GM18867 (cell line): ENCODE data around the gene PRSS37.
"Not testable (repeated sequence)": the region's sequence is repeated elsewhere in the genome, so short reads cannot be mapped to it uniquely, and the experiment has no call there.

Source experiments
- ATAC-seq: cut with Tn5 transposase; IDR thresholded peaks from one replicate; pipeline ENCODE4 v1.9.1; 2021; ENCODE audit warnings: mild to moderate bottlenecking, moderate library complexity; ENCODE audit not compliant: unreplicated experiment

PRSS37 gene

DNA sequence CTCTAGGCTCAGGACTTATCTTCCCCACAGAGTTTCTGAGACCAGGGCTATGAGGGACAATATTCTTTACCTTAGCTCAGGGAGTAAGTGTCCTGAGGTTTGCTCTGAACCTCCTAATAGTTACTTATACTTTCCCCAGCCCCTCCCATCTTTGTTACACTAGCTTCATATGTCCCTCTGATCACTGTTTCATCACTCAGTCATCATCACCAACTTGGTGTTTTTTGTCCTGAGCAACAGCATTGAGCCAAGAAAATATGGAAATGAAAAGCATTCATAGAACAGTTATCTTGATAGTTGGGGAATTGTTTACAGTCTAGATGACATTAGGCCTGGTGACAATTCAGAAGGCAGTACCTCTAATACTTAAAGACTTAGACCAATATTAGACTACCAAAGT is at the start of gene PRSS37:
PRSS37 (minus strand) TSS at position 101 of the 400 bp plus-strand sequence. CDS start 436 bp downstream, outside the sequence.
- no peak for ATAC-seq

DNA sequence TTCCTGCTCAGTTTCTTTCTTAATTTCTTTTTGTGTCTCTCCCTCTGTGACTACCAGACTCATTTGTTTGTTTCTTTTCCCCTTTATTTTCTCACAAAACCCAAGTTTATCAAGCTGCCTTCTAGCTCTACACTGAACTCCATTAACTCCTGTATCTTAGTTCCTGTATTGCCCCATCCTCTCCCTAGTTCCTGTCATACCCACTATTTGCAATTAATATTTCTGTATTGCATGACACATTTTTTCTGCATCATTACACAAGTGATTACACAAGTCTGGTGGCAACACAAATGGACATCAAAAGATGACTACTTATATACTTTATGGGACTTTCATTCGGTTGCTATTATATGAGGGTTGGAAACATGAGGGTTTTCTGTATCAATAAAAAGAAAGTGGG is 48.0 kb upstream of the PRSS37 start:
- no peak for ATAC-seq

DNA sequence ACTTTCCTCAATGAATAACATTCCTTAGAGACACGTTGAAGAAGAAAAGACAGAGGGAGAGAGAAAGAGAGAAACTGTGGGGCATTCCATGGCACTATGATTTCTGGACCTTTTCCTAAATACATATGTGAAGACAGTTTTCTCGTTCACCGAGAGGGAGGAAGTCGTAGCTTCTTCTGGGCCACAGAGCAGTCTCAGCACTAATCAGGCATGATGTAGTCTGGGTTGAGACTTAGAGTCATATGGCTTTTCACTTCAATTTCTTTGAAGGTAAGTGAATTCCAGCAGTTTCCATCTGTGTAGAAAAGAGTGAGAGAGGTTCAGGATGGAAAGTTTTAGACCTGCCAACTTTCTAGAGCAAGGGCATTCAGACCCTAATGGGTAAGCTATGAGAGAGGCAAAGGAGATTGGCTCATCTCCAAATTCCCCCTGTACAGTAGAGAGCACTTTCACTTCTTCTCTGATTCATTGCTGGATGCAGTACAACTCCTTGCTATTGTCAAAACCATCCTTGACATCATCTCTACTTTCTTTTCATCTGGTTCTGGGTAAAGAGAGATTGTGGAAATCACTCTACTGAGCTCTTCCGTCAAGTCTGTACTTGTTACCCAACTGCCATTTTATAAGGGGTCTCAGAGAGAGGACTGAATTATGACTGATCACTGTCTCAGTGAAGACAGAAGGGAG is 43.4 kb upstream of the PRSS37 start:
- ATAC-seq: peak; percentile 64

- ATAC-seq: no peak
These were observed 39.7 kb upstream of the PRSS37 start for GRCh38 chr7:141880960-141881359.

DNA sequence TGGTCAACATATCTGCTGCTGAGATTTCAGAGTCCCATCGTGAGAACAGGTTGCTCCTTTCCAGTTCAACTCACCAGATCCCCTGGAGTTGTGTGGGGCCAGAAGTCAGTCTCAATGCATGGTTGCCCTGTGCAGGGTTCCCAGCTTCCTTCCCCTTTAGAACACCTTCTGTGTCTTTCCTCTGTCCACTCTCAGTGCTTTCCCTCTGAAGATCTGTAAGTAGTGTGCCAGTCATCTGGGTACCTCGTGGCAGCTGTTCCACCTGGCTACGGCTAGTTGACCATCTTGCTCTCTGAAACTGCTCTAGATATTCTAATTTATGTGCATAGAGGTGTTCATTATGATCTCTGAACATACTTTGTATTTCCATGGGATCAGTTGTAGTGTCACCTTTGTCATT is 36.1 kb upstream of the PRSS37 start:
- no peak for ATAC-seq

GRCh38 chr7:141876371-141876770 is 35.1 kb upstream of the PRSS37 start:
- no peak for ATAC-seq

- no peak for ATAC-seq
These were observed 34.2 kb upstream of the PRSS37 start for GRCh38 chr7:141875453-141875852.

DNA sequence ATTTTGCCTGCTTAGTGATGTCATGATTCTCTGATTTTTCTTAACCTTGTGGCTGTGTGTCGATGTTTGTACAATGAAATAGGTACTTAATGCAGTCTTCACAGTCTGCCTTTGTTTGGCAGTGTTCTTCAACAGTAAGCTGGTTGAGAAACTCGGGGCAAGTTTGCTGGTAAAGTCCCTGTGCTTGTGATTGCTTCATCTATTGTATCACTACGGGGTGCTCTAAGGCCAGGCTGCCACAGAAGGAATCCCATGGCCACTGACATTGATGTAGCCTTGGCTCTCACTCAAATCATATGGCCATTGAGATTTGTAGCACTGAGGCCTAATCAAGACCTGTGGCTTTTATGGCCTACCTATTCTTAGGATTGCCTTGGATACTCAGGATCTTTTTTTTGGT is 33.5 kb upstream of the PRSS37 start:
- ATAC-seq: no peak

DNA sequence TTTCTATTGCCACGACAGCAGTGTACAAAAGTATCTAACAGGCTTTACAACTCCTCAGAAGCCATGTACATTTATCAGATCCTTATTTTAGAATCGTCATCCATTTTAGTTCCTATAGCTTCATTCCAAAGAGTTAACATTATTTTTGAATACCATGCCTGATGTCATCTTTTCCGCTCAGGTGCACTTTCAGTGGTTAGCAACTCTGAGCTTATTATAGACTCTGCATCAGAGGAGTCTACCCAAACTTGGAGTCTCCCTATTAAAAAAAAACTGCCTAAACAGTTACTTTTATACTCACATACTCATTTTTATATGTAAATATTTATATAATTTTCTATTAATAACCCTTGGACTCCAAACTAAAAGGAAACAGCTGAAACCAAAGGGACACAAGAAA is 31.6 kb upstream of the PRSS37 start:
- ATAC-seq: peak; percentile 73

- ATAC-seq: no peak
These were observed 25.7 kb upstream of the PRSS37 start for GRCh38 chr7:141866974-141867373.

- no peak for ATAC-seq
These were observed 23.6 kb upstream of the PRSS37 start for GRCh38 chr7:141864765-141865447.

DNA sequence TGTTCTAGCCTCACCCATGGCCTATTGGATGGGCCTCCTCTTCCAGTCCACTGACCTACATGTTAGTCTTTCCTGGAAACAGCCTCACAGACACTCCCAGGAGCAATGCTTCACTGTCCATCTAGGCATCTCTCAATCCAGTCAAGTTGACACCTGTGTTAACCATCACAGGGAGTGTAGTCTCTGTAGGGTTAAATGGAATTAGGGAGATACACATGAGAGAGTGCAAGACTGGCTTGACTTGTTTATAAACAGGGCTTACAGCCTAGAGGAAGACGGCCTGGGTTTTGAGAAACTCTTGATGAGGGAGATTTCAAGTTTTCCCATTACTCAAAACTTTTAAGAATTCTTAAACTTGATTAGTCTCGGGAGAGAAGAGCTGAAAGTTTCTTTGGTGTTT is 18.9 kb upstream of the PRSS37 start:
- no peak for ATAC-seq

GRCh38 chr7:141847996-141848395 is 6.7 kb upstream of the PRSS37 start:
- ATAC-seq: no peak

DNA sequence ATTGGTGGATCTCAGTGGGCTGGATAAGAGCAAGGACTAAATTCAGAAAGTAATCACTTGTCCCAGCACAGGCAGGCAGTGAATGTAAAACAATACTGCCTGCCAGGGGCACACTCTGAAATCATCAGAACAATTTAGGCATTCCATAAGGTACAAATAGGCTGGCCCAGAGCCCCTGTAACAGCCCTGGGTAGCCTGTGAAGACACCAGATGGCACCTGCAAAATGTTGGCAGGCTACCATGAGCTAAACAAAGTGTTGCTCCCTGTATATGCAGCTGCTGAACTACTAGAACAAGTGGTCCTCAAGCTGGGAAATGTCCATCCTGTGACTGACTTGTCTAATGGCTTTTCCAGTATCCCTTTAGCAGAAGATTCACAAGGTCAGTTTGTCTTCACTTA is 3.0 kb upstream of the PRSS37 start:
- no peak for ATAC-seq

DNA sequence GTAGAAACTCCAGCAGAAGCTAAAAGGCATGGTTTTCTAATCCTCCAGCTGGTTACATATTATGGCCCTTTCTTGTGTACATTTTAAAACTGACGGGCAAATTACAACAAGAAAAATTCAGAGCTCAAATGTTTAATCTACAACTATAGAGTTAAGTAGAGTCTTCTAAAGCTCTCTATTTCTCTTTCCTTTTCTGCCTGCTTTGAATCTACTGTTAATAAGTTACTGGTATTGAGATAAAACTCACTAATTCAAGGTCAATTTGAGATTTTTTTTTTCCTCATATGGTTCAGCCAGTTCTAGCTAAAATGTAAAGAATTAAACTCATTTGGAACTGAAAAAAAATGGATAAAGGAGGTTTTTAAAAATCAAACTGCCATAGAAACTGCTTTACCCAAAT is 1.6 kb upstream of the PRSS37 start:
- ATAC-seq: no peak

- ATAC-seq: no peak
These were observed 577 bp downstream of the PRSS37 start for GRCh38 chr7:141840708-141841107.

GRCh38 chr7:141839256-141839655 is 2.0 kb downstream of the PRSS37 start:
- ATAC-seq: no peak

GRCh38 chr7:141838581-141838980 is 2.7 kb downstream of the PRSS37 start:
- no peak for ATAC-seq

GRCh38 chr7:141837683-141838082 is 3.6 kb downstream of the PRSS37 start:
- no peak for ATAC-seq

DNA sequence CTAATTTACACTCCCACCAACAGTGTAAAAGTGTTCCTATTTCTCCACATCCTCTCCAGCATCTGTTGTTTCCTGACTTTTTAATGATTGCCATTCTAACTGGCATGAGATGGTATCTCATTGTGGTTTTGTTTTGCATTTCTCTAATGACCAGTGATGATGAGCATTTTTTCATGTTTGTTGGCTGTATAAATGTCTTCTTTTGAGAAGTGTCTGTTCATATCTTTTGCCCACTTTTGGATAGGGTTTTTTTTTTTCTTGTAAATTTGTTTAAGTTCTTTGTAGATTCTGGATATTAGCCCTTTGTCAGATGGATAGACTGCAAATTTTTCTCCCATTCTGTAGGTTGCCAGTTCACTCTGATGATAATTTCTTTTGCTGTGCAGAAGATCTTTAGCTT is 18.9 kb downstream of the PRSS37 start:
- ATAC-seq: not testable (repeated sequence)

DNA sequence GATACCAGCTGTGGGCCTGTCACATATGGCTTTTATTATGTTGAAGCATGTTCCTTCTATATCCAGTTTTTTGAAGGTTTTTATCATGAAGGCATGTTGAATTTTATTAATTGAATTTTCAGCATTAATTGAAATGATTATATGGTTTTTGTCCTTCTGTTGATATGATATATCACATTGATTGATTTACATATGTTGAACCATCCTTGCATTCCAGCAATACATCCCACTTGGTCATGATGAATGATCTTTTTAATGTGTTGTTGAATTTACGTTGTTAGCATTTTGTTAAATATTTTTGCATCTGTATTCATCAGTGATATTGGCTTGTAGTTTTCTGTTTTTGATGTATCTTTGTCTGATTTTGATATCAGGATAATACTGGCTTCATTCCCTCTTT is 21.2 kb downstream of the PRSS37 start:
- ATAC-seq: no peak

DNA sequence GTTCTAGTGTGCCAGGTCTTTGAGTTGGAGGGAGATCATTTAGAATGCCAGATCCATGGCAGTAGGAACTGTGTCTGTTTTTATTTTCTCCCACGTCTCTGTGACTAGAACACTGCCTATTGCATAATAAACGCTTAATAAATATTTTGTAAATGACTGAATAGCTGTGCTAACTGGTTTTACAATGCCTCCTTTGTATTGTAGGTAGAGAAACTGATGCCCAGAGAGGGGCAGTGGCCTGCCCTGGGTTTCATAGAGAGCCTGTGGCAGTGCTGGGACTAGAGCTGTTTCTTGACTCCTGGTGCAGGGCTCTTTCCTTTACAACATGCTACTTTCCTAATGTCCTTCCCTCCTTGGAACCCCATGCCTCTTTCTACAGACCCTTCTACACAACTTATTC is 48.8 kb downstream of the PRSS37 start:
- no peak for ATAC-seq

DNA sequence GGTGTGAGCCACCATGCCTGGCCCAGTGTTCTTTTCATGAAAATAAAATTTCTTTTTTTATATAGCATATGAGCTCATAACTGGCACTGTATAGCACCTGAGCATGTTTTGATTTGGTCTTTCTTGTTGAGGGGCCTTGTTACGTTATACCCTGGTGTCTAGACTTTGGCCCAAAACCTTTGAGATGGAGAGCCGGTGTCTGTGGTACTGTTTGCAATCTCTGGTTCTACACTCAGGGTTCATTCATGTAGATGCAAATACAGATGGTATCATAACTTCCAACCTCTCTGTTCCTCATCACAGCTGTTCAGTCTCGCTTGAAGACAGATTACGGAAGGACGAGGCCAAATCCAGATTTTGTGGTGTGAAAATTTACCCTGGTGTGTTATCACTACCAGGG is 51.4 kb downstream of the PRSS37 start, which contains the start of gene TAS2R5:
TAS2R5 (plus strand) TSS at position 301 of the 400 bp plus-strand sequence. CDS start 145 bp downstream, outside the sequence.
- ATAC-seq: no peak
